Left ventricle myocardium inferior (tissue), 1 donor: ENCODE measurements around the gene ZNF512B. TPM values are rescaled to one million over a fixed set of nuclear protein-coding genes. Genes with fewer than 3 reads are reported as not detected.
A peak's percentile ranks its signal among the peaks of the same experiment; 100 is the strongest.
"Not testable (repeated sequence)": the region's sequence is repeated elsewhere in the genome, so short reads cannot be mapped to it uniquely, and the experiment has no call there.

Experiments used
- DNase-seq: peaks from one replicate; pipeline ENCODE4 v3.0.0-alpha.2; 2020
- H3K27ac ChIP-seq: fragments of 200-600 bp; replicated peaks from 2 replicates; pipeline ENCODE4 v1.8.0; 2021
- H3K27me3 ChIP-seq: fragments of 200-600 bp; 2 replicates; pipeline ENCODE4 v1.8.0; 2021; ENCODE audit warnings: low read depth
- H3K36me3 ChIP-seq: fragments of 200-600 bp; 2 replicates; pipeline ENCODE4 v1.8.0; 2021
- H3K4me1 ChIP-seq: fragments of 200-600 bp; 2 replicates; pipeline ENCODE4 v1.8.0; 2021
- H3K4me3 ChIP-seq: fragments of 200-600 bp; 2 replicates; pipeline ENCODE4 v1.8.0; 2021; ENCODE audit warnings: mild to moderate bottlenecking, moderate library complexity
- H3K9me3 ChIP-seq: fragments of 200-600 bp; replicated peaks from 2 replicates; pipeline ENCODE4 v1.8.0; 2021
- CTCF ChIP-seq: fragments of 200-600 bp; IDR thresholded peaks from 2 replicates; pipeline ENCODE4 v1.8.0; 2021; ENCODE audit warnings: antibody characterized with exemption, mild to moderate bottlenecking, borderline replicate concordance
- intact Hi-C: fragments of 100-400 bp; cut with micrococcal nuclease; formaldehyde crosslinking; loops from one replicate; pipeline ENCODE4 v1.11.0; 2022
- total RNA-seq: library from RNA; stranded (reverse); fragmentation: NEBNext Ultra II Directional; extraction: Animal tissue kit (Norgen Biotek cat#: 25700); gene quantifications from one replicate; pipeline ENCODE4 v1.2.1, GENCODE V29; 2021
- donor health status: DM: no; HTN: yes; CAD: no; lungs with severe emphysema.

The ZNF512B gene
- total RNA-seq, 1 donor from 2014 or later = 12.6 TPM

GRCh38 chr20:63924241-63924640 lies 45.5 kb downstream of the ZNF512B start:
- H3K4me1 ChIP-seq = peaks cover 24% of the 10 kb centered on the region
- no peak for TF ChIP-seq CTCF
- H3K36me3 ChIP-seq = peaks cover 32% of the 10 kb centered on the region
- H3K27ac ChIP-seq = no peak overlapping the region
- H3K27me3 ChIP-seq = no peaks in the 10 kb centered on the region
- no peak for DNase-seq
- intact Hi-C loops = no loop called here
- H3K4me3 ChIP-seq = no peak overlapping the region
- H3K9me3 ChIP-seq = no peaks in the 10 kb centered on the region

- peaks cover 24% of the 10 kb centered on the region for H3K4me1 ChIP-seq
- intact Hi-C loops = no loop called here
- H3K27ac ChIP-seq = no peak overlapping the region
- TF ChIP-seq CTCF = no peak
- H3K27me3 ChIP-seq = no peaks in the 10 kb centered on the region
- peaks cover 26% of the 10 kb centered on the region for H3K36me3 ChIP-seq
- H3K4me3 ChIP-seq = no peak overlapping the region
- no peak for DNase-seq
- H3K9me3 ChIP-seq = no peaks in the 10 kb centered on the region
Measured at GRCh38 chr20:63923651-63924050, 46.1 kb downstream of the ZNF512B start.

GRCh38 chr20:63920226-63920625 lies 49.5 kb downstream of the ZNF512B start:
- Histone ChIP-seq H3K27me3 (no peaks in the 10 kb centered on the region), H3K9me3 (peaks cover 9% of the 10 kb centered on the region), H3K4me3 (no peak overlapping the region), H3K27ac (no peak overlapping the region), H3K36me3 (peaks cover 7% of the 10 kb centered on the region), H3K4me1 (peaks cover 22% of the 10 kb centered on the region)
- intact Hi-C loops = no loop called here
- DNase-seq = no peak
- no peak for TF ChIP-seq CTCF

GRCh38 chr20:63919130-63919529 lies 50.6 kb downstream of the ZNF512B start:
- H3K27ac ChIP-seq = no peak overlapping the region
- intact Hi-C loops = no loop called here
- peaks cover 7% of the 10 kb centered on the region for H3K36me3 ChIP-seq
- DNase-seq = no peak
- no peak overlapping the region for H3K4me3 ChIP-seq
- H3K4me1 ChIP-seq = peaks cover 29% of the 10 kb centered on the region
- peaks cover 9% of the 10 kb centered on the region for H3K9me3 ChIP-seq
- TF ChIP-seq CTCF = no peak
- no peaks in the 10 kb centered on the region for H3K27me3 ChIP-seq

GRCh38 chr20:63917811-63918210 lies 51.9 kb downstream of the ZNF512B start:
- H3K27ac ChIP-seq = no peak overlapping the region
- H3K4me1 ChIP-seq = peaks cover 28% of the 10 kb centered on the region
- H3K4me3 ChIP-seq = no peak overlapping the region
- H3K27me3 ChIP-seq = no peaks in the 10 kb centered on the region
- DNase-seq = no peak
- no peak for TF ChIP-seq CTCF
- H3K9me3 ChIP-seq = peaks cover 9% of the 10 kb centered on the region
- H3K36me3 ChIP-seq = peaks cover 7% of the 10 kb centered on the region
- intact Hi-C loops = no loop called here

GRCh38 chr20:63916371-63916939 lies 53.3 kb downstream of the ZNF512B start:
- H3K9me3 ChIP-seq, H3K27me3 ChIP-seq, H3K36me3 ChIP-seq, DNase-seq, H3K4me3 ChIP-seq, intact Hi-C loops: not testable (repeated sequence)
- Histone ChIP-seq H3K4me1 (peaks cover 42% of the 10 kb centered on the region), H3K27ac (peak overlapping the region; percentile 34)
